ENCODE results near the gene GLIS1.

Gene GLIS1

GRCh38 chr1:53618500-53619366, 120.2 kb downstream of the GLIS1 start:
- no peak for DNase-seq (ENCODE audit: low read depth in 3 of 3, low spot score in 1 of 3)

DNA sequence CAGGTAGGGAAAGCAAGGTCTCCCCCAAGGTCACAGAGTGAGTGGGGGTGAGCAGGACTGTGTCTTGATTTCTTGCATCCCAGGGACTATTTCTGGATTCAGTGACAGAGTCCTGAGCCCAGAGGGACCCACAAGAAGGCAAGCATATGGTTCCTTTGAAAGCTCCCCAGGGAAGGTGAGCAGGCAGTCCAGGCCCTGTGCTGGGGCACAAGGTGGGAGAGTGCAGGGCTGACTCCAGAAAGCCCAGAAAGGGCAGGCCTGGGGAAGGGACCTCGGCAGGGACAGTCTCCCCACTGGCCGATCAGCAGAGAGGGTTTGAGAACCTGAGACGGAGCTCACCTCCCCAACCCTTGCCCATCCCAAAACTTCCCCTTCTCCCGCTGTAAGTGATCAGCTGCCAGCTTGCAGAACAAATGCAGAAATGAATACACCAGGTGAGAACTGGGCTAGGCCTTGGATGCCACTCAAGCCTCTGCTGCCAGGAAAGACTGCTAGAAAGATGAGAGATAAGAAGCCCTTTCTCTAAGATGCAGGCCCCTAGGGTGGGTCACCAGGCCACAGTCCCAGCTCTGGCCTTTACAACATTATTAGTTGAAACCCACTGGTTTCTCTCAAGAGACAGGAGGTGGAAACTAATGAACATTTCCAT, 121.0 kb downstream of the GLIS1 start:
- DNase-seq (ENCODE audit: low read depth in 3 of 3, low spot score in 1 of 3) = no peak

DNA sequence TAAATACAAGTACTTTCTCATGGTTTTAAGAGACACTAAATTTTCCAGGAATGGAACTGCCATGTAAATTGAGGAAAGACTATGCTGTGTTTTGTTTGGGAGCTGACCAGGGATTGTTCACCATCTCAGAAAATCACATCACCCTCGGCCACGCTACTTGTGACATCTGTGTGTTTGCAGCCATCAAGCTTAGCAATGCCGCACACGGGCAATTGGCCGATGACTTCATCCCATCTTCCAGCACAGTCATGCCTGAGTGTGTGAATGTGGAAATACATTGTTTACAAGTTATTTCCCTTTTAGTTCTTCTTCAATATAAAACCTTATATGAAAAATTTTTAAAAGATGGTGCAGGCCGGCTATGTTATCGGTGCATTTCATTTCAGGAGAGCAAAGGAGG, 121.6 kb downstream of the GLIS1 start:
- DNase-seq (ENCODE audit: low read depth in 3 of 3, low spot score in 1 of 3) = no peak

DNA sequence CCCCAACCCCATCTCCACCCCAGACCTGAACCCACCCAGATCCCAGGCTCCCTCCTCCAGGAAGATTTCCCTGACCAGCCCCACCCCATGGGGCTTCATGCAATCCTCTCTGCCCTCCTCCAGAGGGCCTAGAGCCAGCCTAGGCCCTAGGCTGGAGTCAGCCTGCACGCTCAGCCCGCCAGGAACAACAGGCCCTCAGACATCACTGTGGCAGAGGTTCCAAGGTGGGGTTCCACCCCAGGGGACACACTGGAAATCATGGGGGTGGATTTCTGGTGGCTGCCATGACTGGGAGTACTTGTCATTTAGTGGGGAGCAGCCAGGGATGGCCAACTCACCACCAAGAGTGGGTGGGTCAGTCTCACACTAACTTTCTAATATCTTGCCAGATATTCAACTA, 122.0 kb downstream of the GLIS1 start:
- no peak for DNase-seq (ENCODE audit: low read depth in 3 of 3, low spot score in 1 of 3)

DNA sequence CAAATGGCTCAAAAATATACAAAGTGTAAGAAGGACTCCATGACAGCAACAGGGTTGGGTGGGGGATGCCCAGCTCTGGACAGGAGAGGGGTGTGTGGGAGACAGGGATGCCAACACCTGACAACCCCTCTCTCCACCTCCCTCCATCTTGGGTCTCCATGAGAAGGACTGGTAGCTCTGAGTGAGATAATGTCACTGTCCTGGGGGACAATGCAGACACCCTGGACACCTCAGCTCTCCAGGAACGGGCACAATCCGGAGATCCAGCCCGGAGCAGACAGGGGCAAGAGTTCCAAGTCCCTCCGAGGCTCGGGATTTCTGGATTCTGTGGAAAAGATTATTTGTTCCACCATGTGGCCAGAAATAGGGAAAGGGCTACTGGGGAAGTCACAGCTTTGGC, 122.5 kb downstream of the GLIS1 start:
- no peak for DNase-seq (ENCODE audit: low read depth in 3 of 3, low spot score in 1 of 3)

DNA sequence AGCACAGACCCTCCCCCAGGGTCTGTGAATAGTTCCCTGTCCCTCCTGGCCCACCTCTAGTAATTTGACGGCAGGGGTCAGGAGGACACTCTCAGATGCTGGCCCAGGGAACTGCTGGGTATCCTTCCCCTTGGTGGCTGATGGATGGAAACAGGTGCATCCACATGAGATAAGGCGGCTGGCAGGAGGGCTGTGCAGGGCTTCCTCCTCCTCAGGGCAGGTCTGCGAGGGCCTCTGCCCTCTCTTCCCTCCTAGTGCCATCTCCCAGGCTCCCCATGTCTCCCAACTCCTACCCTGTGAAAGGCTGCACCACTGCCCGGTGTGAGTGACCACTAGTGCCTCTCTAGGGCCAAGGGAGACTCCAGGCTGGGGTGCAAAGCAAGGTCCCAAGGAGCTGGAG, 123.9 kb downstream of the GLIS1 start:
- DNase-seq (ENCODE audit: low read depth in 3 of 3, low spot score in 1 of 3) = no peak

- DNase-seq (ENCODE audit: low read depth in 3 of 3, low spot score in 1 of 3) = no peak
These were observed 124.5 kb downstream of the GLIS1 start for GRCh38 chr1:53614231-53615021.

DNA sequence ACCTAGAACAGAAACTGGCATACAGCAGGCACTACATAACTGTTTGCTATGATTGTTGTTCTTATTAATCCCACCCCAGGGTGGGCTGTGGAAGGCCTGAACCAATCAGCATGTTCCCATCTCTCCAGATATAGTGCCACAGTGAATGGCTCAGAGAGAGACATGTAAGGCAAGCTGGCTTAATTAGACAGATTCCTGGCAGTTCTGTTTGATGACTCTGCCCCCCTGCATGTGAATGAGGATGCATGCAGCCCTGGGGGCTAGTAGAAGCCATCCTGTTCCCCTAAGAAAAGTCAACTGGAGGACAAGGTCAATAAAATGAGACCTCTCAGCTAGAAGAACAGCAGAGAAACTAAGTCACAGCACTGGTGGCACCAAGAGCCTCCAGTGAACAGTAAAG, 130.3 kb downstream of the GLIS1 start:
- no peak for DNase-seq (ENCODE audit: low read depth in 3 of 3, low spot score in 1 of 3)

- DNase-seq (ENCODE audit: low read depth in 3 of 3, low spot score in 1 of 3) = no peak
These were observed 130.9 kb downstream of the GLIS1 start for GRCh38 chr1:53608071-53608470.

- no peak for DNase-seq (ENCODE audit: low read depth in 3 of 3, low spot score in 1 of 3)
These were observed 132.3 kb downstream of the GLIS1 start for GRCh38 chr1:53606651-53607051.

DNA sequence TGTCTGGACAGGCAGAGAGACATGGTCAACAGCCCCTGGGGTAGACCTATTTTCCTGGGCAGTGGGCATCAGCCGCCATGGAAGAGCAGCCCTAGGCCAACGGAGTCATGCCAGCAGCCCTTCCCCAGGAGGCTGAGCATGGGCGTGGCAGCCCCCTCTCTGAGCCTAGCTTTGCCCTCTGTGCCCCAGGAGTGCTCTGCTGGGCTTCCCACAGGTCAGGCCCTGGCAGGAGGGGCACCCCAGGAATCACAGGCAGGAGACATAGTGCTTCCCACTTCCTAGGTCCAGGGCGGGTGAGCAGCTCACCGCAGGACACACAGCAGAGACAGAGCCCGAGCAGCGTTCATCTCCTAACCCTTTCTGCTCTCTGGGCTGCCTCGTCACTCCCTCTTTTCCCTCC, 132.8 kb downstream of the GLIS1 start:
- no peak for DNase-seq (ENCODE audit: low read depth in 3 of 3, low spot score in 1 of 3)

GRCh38 chr1:53605181-53605580, 133.8 kb downstream of the GLIS1 start:
- no peak for DNase-seq (ENCODE audit: low read depth in 3 of 3, low spot score in 1 of 3)

DNA sequence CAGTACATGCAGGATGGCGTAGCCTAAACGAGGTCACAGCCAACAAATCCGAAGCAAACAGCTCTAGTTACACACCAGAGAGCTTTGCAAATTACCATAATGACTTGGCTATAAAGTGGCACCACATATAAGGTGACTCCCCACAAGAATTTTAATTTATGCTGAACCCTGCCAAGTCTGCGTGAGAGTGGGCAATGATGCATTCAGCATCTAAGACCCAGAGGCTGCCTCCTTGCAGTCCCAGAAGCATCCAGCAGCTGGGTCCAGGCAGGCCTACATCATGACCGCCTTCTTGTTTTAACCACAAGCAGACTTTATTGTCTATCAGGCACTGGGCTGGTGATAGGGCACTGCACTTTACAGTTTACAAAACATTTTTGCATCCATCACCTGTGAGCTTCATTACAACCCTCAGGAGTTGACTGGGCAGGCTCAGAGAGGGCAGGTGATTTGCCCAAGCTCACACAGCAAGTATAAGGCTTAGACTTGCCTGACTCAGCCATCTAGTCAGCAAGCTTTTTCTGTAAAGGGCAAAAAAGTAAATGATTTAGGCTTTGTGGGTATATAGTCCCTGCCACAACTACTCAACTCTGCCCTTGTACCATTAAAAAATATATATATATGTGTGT, 134.6 kb downstream of the GLIS1 start:
- no peak for DNase-seq (ENCODE audit: low read depth in 3 of 3, low spot score in 1 of 3)

- DNase-seq (ENCODE audit: low read depth in 3 of 3, low spot score in 1 of 3) = no peak
These were observed 135.5 kb downstream of the GLIS1 start for GRCh38 chr1:53603431-53603830.

DNA sequence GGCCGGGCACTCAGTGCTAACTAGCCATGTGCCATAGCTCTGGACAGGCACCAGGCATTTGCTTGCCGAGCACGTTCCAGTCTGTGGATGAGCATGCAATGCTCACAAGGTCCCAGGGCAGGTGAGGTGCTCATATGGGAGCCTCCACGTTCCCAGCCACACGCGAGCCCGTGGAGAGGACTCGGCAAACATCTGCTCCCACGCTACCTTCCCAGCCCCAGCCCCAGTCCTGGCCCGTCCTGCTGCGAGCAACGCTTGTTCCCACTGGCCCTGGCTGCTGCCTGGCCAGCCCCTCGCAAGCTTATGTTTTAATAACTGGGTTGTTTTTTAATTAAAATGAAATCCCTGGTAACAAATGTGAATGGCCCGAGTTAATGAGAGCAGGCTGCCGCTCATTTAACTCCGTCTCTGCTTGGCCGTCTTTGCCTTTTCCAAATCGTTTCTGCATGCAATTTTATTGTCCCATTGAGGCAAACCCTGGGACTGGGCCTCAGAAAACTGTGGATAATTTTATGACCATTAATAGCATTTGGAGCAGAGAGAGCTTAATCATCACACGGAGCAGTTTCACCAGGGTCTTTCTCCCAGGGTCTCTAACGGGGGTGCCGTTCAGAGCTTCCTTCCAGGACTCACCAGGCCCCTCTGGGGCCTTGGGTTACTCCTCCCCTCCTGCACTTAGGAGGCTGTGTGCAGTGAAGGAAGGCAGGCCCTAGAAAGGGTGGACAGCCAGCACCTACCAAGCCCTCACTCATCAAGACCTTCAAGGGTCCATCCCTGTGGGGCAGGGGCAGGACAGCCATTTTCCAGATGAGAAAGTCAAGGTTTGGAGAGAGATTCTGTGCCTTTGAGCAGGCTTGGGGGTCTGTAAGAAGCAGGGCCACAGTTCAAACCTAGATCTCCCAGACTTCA, 136.8 kb downstream of the GLIS1 start:
- no peak for DNase-seq (ENCODE audit: low read depth in 3 of 3, low spot score in 1 of 3)

GRCh38 chr1:53601031-53601745, 137.8 kb downstream of the GLIS1 start:
- no peak for DNase-seq (ENCODE audit: low read depth in 3 of 3, low spot score in 1 of 3)

- no peak for DNase-seq (ENCODE audit: low read depth in 3 of 3, low spot score in 1 of 3)
These were observed 138.4 kb downstream of the GLIS1 start for GRCh38 chr1:53600561-53600960.

GRCh38 chr1:53600001-53600400, 139.0 kb downstream of the GLIS1 start:
- DNase-seq (ENCODE audit: low read depth in 3 of 3, low spot score in 1 of 3) = no peak

DNA sequence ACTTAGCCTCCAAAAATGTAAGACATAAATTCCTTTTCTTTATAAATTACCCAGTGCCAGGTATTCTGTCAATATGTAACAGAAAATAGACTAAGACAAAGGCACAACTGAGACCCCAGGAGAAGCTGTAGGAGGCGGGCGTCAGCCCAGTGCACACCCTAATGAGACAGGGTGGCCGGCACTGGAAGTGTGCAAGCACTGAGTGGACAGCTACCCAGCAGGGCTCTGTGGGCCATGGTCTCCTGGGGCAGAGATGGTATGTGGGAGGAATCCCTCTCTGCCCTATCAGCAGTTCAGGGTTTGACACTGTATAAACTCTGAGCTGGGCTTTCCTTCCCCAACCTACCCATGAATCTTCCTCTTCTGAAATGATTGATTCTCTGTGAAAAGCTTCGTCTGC, 139.5 kb downstream of the GLIS1 start:
- DNase-seq (ENCODE audit: low read depth in 3 of 3, low spot score in 1 of 3) = no peak

- DNase-seq (ENCODE audit: low read depth in 3 of 3, low spot score in 1 of 3) = no peak
These were observed 140.0 kb downstream of the GLIS1 start for GRCh38 chr1:53598966-53599365.
